GM12878 (cell line): Measurements from ENCODE around the gene UNC80. TPM values are rescaled to one million over a fixed set of nuclear protein-coding genes. Genes with fewer than 3 reads are reported as not detected.

Experiments used
- polyA plus RNA-seq, 11 experiments: library from polyadenylated mRNA; depleted of rRNA in 4 of 11; unstranded in 6 of 11; stranded (reverse) in 5 of 11; fragments of >200 nt; fragmentation: Nextera tagmentation in 4 of 11; fragmentation: Illumina TruSeq in 1 of 11; extraction: Ambion mirVana in 4 of 11; extraction: Trizol in 1 of 11; gene quantifications; 1 replicate in 1 of 11; 2 replicates in 10 of 11; pipeline versions ENCODE4 v1.2.1 to v1.2.3, GENCODE V29; 2011 to 2016; ENCODE audit warnings: inconsistent platforms in 2 of 11, missing spikeins in 2 of 11, low read depth in 1 of 11
- small RNA-seq: library from RNA; depleted of rRNA; stranded (forward); fragments of <200 nt; gene quantifications from one replicate; pipeline ENCODE3, GENCODE V24; 2014
- total RNA-seq, 4 experiments: library from RNA; depleted of rRNA in 3 of 4; stranded (reverse); fragments of >200 nt in 3 of 4; fragmentation: Illumina TruSeq in 1 of 4; extraction: Trizol in 1 of 4; gene quantifications; 2 replicates each; pipeline versions ENCODE4 v1.2.1 to v1.2.3, GENCODE V29; 2013 to 2021

UNC80 gene
- total and polyA plus RNA-seq, 10 of the 15 experiments (the other 5 are each of a cell fraction or from before 2014, with no cell fraction given), result not detected

Small RNAs within 50 kb of the gene (small RNA-seq; reads per million reads assigned to genes)
- gene RNA5SP118, result not detected

Other genes with a start within 250 kb of the UNC80 start
- 41.5 and 48.3 TPM in 2 replicates for gene RPE, start 230.8 kb downstream of the UNC80 start, total RNA-seq (2014; rRNA removed)
- 49.5 and 55.6 TPM in 2 replicates for gene RPE, start 230.8 kb downstream of the UNC80 start, total RNA-seq (2014; rRNA removed; fragmentation: Illumina TruSeq; extraction: Trizol)
- 47.8 and 52.4 TPM in 2 replicates for gene RPE, start 230.8 kb downstream of the UNC80 start, total RNA-seq (2021)
- 75.3 and 87.2 TPM in 2 replicates for gene RPE, start 230.8 kb downstream of the UNC80 start, polyA plus RNA-seq (2011; rRNA removed)
- gene RPE, start 230.8 kb downstream of the UNC80 start, polyA plus RNA-seq (2014; fragmentation: Illumina TruSeq; extraction: Trizol), result 46.2 and 47.1 TPM in 2 replicates
- gene RPE, start 230.8 kb downstream of the UNC80 start, polyA plus RNA-seq (2014; fragmentation: Nextera tagmentation; extraction: Ambion mirVana), result 10 to 100 TPM; 45.9 to 49.8 TPM
- 42.3 and 43.2 TPM in 2 replicates for gene RPE, start 230.8 kb downstream of the UNC80 start, polyA plus RNA-seq (2014; rRNA removed)
- 10 to 100 TPM; 46.0 to 46.6 TPM for gene RPE, start 230.8 kb downstream of the UNC80 start, polyA plus RNA-seq (2016; fragmentation: Nextera tagmentation; extraction: Ambion mirVana)